C1 segment of cervical spinal cord (tissue), 14 donors: ENCODE measurements around the gene MSRB2.
"Not testable (repeated sequence)": the region's sequence is repeated elsewhere in the genome, so short reads cannot be mapped to it uniquely, and the experiment has no call there.

Experiments
- DNase-seq, 14 donors: peaks; one replicate each; lab custom pipeline; 2025; lab: John Stamatoyannopoulos, UW

The MSRB2 gene

GRCh38 chr10:23070092-23070912 is 25.1 kb upstream of the MSRB2 start:
- DNase-seq, result not testable (repeated sequence)

GRCh38 chr10:23070913-23071218 is 24.5 kb upstream of the MSRB2 start:
- no peak for DNase-seq

GRCh38 chr10:23072593-23072992 is 22.8 kb upstream of the MSRB2 start:
- not testable (repeated sequence) for DNase-seq

GRCh38 chr10:23073527-23073926 is 21.9 kb upstream of the MSRB2 start:
- DNase-seq, result no peak

- DNase-seq, result no peak
Measured at GRCh38 chr10:23075672-23076071, 19.7 kb upstream of the MSRB2 start.

- DNase-seq, result no peak
Measured at GRCh38 chr10:23078114-23078513, 17.3 kb upstream of the MSRB2 start.

- no peak for DNase-seq
Measured at GRCh38 chr10:23079700-23080099, 15.7 kb upstream of the MSRB2 start.

GRCh38 chr10:23080262-23080661 is 15.1 kb upstream of the MSRB2 start:
- no peak for DNase-seq

- DNase-seq, result peak in 1 of 14 donors; percentile 77
Measured at GRCh38 chr10:23081221-23081750, 14.1 kb upstream of the MSRB2 start.

- DNase-seq, result no peak
Measured at GRCh38 chr10:23081891-23082290, 13.5 kb upstream of the MSRB2 start.

GRCh38 chr10:23088609-23089008 is 6.8 kb upstream of the MSRB2 start:
- no peak for DNase-seq

GRCh38 chr10:23094786-23095403 is 484 bp upstream of the MSRB2 start:
- DNase-seq, result peak in 1 of 14 donors; percentile 45

- DNase-seq, result peak in 9 of 14 donors; percentile 12 to 57 (median 49)
Measured at GRCh38 chr10:23095966-23096801, 805 bp downstream of the MSRB2 start.

- DNase-seq, result no peak
Measured at GRCh38 chr10:23096802-23097549, 1.6 kb downstream of the MSRB2 start.

- DNase-seq, result no peak
Measured at GRCh38 chr10:23099079-23099478, 3.7 kb downstream of the MSRB2 start.

- no peak for DNase-seq
Measured at GRCh38 chr10:23099816-23100215, 4.4 kb downstream of the MSRB2 start.

GRCh38 chr10:23100331-23101030 is 5.1 kb downstream of the MSRB2 start:
- DNase-seq, result no peak

GRCh38 chr10:23106331-23107072 is 11.1 kb downstream of the MSRB2 start:
- DNase-seq, result no peak

- peak in 5 of 14 donors; percentile 8 to 26 (median 23) for DNase-seq
Measured at GRCh38 chr10:23110722-23111516, 15.5 kb downstream of the MSRB2 start.
